Retinal pigment epithelial cell (primary cell): Measurements from ENCODE around the gene LINGO1.

Source experiments
- DNase-seq: peaks from one replicate; pipeline ENCODE4 v3.0.0-alpha.2; 2010; ENCODE audit warnings: low read depth
- H3K4me3 ChIP-seq: 2 replicates; pipeline ENCODE4 v1.5.1; 2011; ENCODE audit warnings: mild to moderate bottlenecking, low read length, control low read depth, moderate library complexity
- CTCF ChIP-seq: conservative IDR thresholded peaks from 2 replicates; pipeline ENCODE4 v1.5.1; 2011; ENCODE audit warnings: low read depth, low read length, control low read depth, inconsistent platforms

Gene LINGO1

GRCh38 chr15:77639431-77639830, 6.7 kb upstream of the LINGO1 start:
- DNase-seq, result no peak
- H3K4me3 ChIP-seq, result no peak overlapping the region
- no peak for TF ChIP-seq CTCF

- DNase-seq, result peak; percentile 35
- no peak overlapping the region for H3K4me3 ChIP-seq
- no peak for TF ChIP-seq CTCF
These were observed 5.4 kb upstream of the LINGO1 start for GRCh38 chr15:77637851-77638692.

DNA sequence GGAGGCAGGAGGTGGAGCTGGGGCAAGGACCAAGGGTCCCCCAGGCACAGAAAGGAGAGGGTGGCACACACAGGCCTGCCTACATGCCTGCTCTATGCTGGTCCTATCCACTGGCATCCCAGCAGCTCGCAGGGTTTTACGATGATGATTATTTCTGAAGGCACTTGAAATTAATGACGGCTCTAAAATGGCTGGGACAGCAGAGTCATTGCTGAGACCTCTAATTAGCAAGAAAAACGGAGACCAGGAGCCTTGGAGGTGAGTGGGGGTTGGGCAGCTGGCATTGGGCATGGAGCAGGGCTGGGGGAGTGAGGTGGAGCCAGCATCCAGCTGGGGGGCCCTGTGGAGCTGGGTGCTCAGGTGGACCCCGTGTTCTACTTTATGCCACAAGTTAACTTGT, 3.5 kb upstream of the LINGO1 start:
- no peak overlapping the region for H3K4me3 ChIP-seq
- TF ChIP-seq CTCF, result no peak
- no peak for DNase-seq

GRCh38 chr15:77634266-77634962, 1.7 kb upstream of the LINGO1 start:
- TF ChIP-seq CTCF, result peak; percentile 76
- no peak overlapping the region for H3K4me3 ChIP-seq
- no peak for DNase-seq

DNA sequence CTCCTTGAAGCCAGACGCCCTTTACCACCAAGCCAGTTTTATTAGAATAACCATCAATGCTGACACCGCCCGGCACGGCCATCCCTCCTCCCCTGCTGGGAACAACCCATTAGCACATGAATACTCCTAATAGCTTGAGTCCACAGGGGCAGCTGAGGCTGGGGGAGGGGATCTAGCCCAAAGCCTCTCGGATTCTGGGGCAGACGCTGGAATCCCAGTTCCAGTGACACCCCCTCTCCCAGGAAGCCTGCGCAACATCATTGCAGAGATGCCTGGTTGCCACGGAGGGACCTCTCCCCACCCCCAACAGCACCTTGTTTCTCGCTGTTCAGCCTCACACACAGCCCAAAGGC, 1.2 kb upstream of the LINGO1 start:
- TF ChIP-seq CTCF, result no peak
- no peak for DNase-seq
- no peak overlapping the region for H3K4me3 ChIP-seq

DNA sequence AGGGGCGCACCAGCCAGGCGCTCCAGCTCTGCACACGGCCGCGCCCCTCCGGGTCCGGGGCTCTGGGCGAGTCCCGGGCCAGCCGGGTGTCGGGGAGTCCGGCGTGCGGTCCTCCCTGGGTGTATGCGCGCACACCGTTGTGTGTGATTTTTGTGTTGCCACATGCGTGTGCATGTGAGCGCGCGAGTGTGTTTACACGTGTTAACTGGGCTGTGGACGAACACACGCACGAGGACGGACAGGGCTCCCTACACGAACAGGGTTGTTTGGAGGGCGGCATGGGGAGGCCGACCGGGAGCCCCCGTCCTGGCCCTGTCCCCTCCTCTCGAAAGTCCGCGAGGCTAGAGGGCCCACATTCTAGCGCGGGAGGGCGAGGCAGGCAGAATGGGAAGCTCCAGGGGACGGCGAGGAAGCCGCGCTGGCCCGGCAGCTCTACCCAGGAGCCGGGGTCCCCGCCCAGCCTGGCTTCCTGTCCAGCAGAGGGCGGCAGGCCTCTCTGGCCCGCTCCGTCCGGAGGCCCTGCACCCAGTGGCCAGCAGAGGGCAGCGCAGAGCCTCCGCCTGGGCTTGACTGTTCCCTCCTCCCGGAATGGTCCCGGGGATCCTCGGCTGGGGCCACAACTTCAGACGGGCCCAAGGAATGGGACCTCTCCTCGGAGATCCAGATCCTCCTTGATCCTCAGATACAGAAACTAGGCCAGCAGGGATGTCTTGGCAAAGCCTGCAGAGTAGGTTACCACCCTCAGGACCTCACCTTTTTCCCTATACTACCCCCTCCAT, 611 bp upstream of the LINGO1 start:
- peak; percentile 29 for DNase-seq
- H3K4me3 ChIP-seq, result peak overlapping the region; percentile 32
- peak; percentile 100 for TF ChIP-seq CTCF
